ENCODE results near the gene ID2. TPM values are rescaled to one million over a fixed set of nuclear protein-coding genes. Genes with fewer than 3 reads are reported as not detected.

Gene ID2
- total and polyA plus RNA-seq, 2 of the 13 experiments (the other 11 are each of a cell fraction or from before 2014, with no cell fraction given): 214 to 719 TPM

- TF ChIP-seq KAT8 (CRISPR knock-in tag; IDR thresholded peaks at IDR 0.05) (peak; percentile 75; the same call in 1 of the 2 replicates), FIP1L1 (IDR thresholded peaks at IDR 0.05; ENCODE audit: borderline replicate concordance, insufficient read depth, low read depth, low read length) (no peak), RCOR2 (CRISPR knock-in tag; IDR thresholded peaks at IDR 0.05) (peak; percentile 52; the same call in 1 of the 2 replicates), RBM22 (optimal IDR thresholded peaks at IDR 0.05; ENCODE audit: low read length) (no peak), HOXA3 (CRISPR knock-in tag; IDR thresholded peaks at IDR 0.05) (peak; percentile 80), DRAP1 (CRISPR knock-in tag; IDR thresholded peaks at IDR 0.05) (peak; percentile 68), ETS1 (CRISPR knock-in tag; IDR thresholded peaks at IDR 0.05) (no peak), SP4 (CRISPR knock-in tag; IDR thresholded peaks at IDR 0.05) (no peak), ZNF616 (CRISPR knock-in tag; IDR thresholded peaks at IDR 0.05; ENCODE audit: low read depth) (no peak), GRHL1 (CRISPR knock-in tag; conservative IDR thresholded peaks at IDR 0.05) (no peak), HNF4A (CRISPR knock-in tag; IDR thresholded peaks at IDR 0.05) (peak; percentile 56), ZSCAN31 (CRISPR knock-in tag; IDR thresholded peaks at IDR 0.05; ENCODE audit: low read depth) (peak; percentile 45; the same call in 1 of the 2 replicates), MIER2 (CRISPR knock-in tag; IDR thresholded peaks at IDR 0.05) (peak; percentile 43; the same call in 1 of the 2 replicates), ZNF121 (CRISPR knock-in tag; IDR thresholded peaks at IDR 0.05) (no peak), THAP8 (CRISPR knock-in tag; IDR thresholded peaks at IDR 0.05; ENCODE audit: borderline replicate concordance) (no peak), ZNF784 (CRISPR knock-in tag; IDR thresholded peaks at IDR 0.05; ENCODE audit: borderline replicate concordance) (peak; percentile 86), ZNF530 (CRISPR knock-in tag; IDR thresholded peaks at IDR 0.05; ENCODE audit: low read depth) (no peak), PCBP2 (optimal IDR thresholded peaks at IDR 0.05; ENCODE audit: low read depth, low read length, poor library complexity, severe bottlenecking) (no peak), IKZF5 (CRISPR knock-in tag; IDR thresholded peaks at IDR 0.05) (peak; percentile 91), CERS6 (CRISPR knock-in tag; IDR thresholded peaks at IDR 0.05) (no peak)
Observed at GRCh38 chr2:8633735-8634313, 48.0 kb upstream of the ID2 start (continued).

All from HepG2 (cell line).